T-helper 17 cell (primary cell): ENCODE measurements around the gene MRLN. TPM values are rescaled to one million over a fixed set of nuclear protein-coding genes. Genes with fewer than 3 reads are reported as not detected.

Experiments
- total RNA-seq, 4 donors: library from RNA in 2 of 4; stranded (reverse) in 2 of 4; gene quantifications; one replicate each; pipeline ENCODE4 v1.2.3 and lab custom pipeline; 2022 to 2026

Gene MRLN
- total RNA-seq, 2 donors from 2014 or later, result 0.35 TPM; not detected in 1

Other genes with a start within 250 kb of the MRLN start
- under 1 TPM; 0.07 to 0.18 TPM for gene SLC16A9, start 43.6 kb downstream of the MRLN start, total RNA-seq
- gene CCDC6, start 153.1 kb upstream of the MRLN start, total RNA-seq, result 10 to 100 TPM; 25.3 to 27.0 TPM